HG03097 (cell line): Measurements from ENCODE around the gene MIPOL1.
"Not testable (repeated sequence)": the region's sequence is repeated elsewhere in the genome, so short reads cannot be mapped to it uniquely, and the experiment has no call there.

ENCODE experiments used
- ATAC-seq: cut with Tn5 transposase; IDR thresholded peaks from one replicate; pipeline ENCODE4 v1.9.1; 2021; ENCODE audit not compliant: unreplicated experiment, low FRiP score

MIPOL1 gene

GRCh38 chr14:37278636-37279538 is 81.2 kb downstream of the MIPOL1 start:
- no peak for ATAC-seq

DNA sequence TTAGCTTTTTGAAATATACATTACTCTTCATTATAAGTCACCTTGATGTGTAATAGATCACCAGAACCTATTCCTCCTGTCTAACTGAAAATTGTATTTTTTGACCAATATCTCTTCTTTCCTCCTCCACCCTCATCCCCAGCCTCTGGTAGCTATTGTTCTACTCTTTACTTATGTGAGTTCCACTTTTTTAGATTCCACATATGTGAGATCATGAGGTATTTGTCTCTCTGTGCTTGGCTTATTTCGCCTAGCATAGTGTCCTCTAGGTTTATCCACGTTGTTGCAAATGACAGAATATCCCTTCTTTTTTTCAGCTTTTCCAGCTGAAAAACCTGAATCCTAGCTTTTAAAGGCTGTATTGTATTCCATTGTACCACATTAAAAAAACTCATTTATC is 82.1 kb downstream of the MIPOL1 start:
- ATAC-seq = no peak

- no peak for ATAC-seq
Measured at GRCh38 chr14:37284760-37285159, 87.0 kb downstream of the MIPOL1 start.

GRCh38 chr14:37285220-37285619 is 87.5 kb downstream of the MIPOL1 start:
- ATAC-seq = no peak

GRCh38 chr14:37289688-37290087 is 92.0 kb downstream of the MIPOL1 start:
- no peak for ATAC-seq

GRCh38 chr14:37295262-37295661 is 97.5 kb downstream of the MIPOL1 start:
- not testable (repeated sequence) for ATAC-seq

GRCh38 chr14:37311252-37311651 is 113.5 kb downstream of the MIPOL1 start:
- ATAC-seq = no peak

- ATAC-seq = no peak
Measured at GRCh38 chr14:37318938-37319337, 121.2 kb downstream of the MIPOL1 start.

- ATAC-seq = no peak
Measured at GRCh38 chr14:37320106-37320505, 122.4 kb downstream of the MIPOL1 start.

- ATAC-seq = no peak
Measured at GRCh38 chr14:37325332-37325731, 127.6 kb downstream of the MIPOL1 start.

DNA sequence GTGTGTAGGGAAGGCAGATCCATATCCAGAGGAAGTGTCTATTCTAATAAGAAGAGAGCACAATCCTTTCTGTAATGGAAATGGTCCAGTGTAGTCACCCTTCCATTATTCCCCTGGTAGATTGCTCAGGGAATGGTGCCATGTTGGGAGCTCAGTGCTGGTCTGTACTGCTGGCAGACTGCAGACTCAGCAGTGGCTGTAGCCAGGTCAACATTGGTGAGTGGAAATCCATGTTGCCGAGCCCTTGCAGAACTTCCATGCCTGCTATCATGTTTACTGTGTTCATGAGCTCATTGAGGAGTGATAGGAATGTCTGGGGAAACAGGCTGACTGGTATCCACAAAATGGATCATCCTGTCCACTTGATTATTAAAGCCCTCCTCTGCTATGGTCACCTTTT is 128.7 kb downstream of the MIPOL1 start:
- ATAC-seq = no peak

- not testable (repeated sequence) for ATAC-seq
Measured at GRCh38 chr14:37327933-37328332, 130.2 kb downstream of the MIPOL1 start.

DNA sequence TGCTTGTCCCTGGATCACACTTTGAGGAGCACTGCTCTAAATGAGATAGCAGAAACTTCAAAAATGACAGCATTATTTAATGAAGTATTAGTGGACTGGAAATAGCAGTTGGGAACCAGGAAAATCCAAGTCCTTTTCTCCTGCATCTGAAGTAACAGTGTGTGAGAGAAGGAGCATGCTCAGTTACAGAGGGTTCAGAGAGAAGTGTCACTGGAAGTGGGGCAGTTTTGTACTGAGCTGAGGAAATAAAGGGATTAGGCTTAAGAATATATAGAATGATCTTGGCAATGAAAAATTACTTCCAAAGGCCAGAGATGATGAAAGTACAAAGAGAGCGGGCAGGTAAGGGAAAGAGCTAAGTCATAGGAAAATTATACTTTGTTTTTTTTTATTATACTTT is 130.9 kb downstream of the MIPOL1 start:
- no peak for ATAC-seq

GRCh38 chr14:37329189-37330001 is 131.7 kb downstream of the MIPOL1 start:
- ATAC-seq = no peak

DNA sequence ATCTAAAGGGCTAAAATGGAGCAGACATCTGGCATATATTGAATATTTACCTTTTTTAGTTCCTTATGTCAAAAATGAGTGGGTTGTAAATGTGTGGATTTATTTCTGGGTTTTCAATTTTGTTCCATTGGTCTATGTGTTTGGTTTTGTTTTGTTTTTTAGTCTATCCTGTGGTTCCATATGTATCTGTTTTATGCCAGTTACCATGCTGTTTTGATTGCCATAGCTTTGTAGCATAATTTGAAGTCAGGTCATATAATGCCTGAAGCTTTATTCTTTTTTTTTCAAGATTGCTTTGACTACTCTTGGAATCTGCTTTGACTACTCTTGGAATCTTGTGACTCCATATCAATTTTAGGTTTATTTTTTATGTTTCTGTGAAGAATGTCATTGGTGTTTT is 133.2 kb downstream of the MIPOL1 start:
- no peak for ATAC-seq

DNA sequence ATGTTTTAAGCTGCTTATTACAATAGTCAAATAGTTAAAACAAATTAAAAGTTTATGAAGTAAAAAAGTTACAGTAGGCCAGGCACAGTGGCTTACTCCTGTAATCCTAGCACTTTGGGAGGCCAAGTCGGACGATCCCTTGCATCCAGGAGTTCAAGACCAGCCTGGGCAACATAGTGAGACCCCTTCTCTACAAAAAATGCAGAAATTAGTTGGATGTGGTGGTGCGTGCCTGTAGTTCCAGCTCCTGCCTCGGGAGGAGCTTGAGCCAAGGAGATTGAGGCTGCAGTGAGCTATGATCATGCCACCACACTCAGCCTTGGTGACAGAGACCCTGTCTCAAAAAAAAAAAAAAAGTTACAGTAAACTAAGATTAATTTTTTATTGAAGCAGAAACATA is 142.6 kb downstream of the MIPOL1 start:
- ATAC-seq = no peak

- no peak for ATAC-seq
Measured at GRCh38 chr14:37343307-37344094, 145.8 kb downstream of the MIPOL1 start.

GRCh38 chr14:37363661-37364060 is 165.9 kb downstream of the MIPOL1 start:
- no peak for ATAC-seq

GRCh38 chr14:37369425-37369824 is 171.7 kb downstream of the MIPOL1 start:
- ATAC-seq = no peak

GRCh38 chr14:37375566-37375965 is 177.8 kb downstream of the MIPOL1 start:
- no peak for ATAC-seq
